IPS-18c (cell line): ENCODE results near the gene ATP11B.
A peak's percentile ranks its signal among the peaks of the same experiment; 100 is the strongest.

Source experiments
- H3K4me3 ChIP-seq: 2 replicates; pipeline ENCODE4 v1.7.0; 2013; ENCODE audit warnings: low read depth, mild to moderate bottlenecking, low read length, moderate library complexity; ENCODE audit not compliant: insufficient read depth
- H3K9me3 ChIP-seq: one replicate; pipeline ENCODE4 v1.6.1; 2013; ENCODE audit warnings: mild to moderate bottlenecking, low read length, moderate library complexity; ENCODE audit not compliant: control insufficient read depth, insufficient read depth

ATP11B gene

GRCh38 chr3:182792901-182793662 lies at the start of gene ATP11B:
Gene ATP11B (plus strand): TSS chr3:182793504. CDS start chr3:182793760, 256 bp downstream.
- peak within 1 kb of the TSS; percentile 88 for H3K4me3 ChIP-seq
- H3K9me3 ChIP-seq: no peaks in the 10 kb centered on the region

GRCh38 chr3:182746959-182747358 lies 46.3 kb upstream of the ATP11B start:
- H3K4me3 ChIP-seq: no peak overlapping the region
- no peaks in the 10 kb centered on the region for H3K9me3 ChIP-seq

GRCh38 chr3:182755308-182755707 lies 38.0 kb upstream of the ATP11B start:
- Histone ChIP-seq H3K4me3 (no peak overlapping the region), H3K9me3 (no peaks in the 10 kb centered on the region)

GRCh38 chr3:182755712-182756111 lies 37.6 kb upstream of the ATP11B start:
- Histone ChIP-seq H3K9me3 (no peaks in the 10 kb centered on the region), H3K4me3 (no peak overlapping the region)

GRCh38 chr3:182760576-182761164 lies 32.6 kb upstream of the ATP11B start:
- H3K4me3 ChIP-seq: no peak overlapping the region
- H3K9me3 ChIP-seq: no peaks in the 10 kb centered on the region

GRCh38 chr3:182763896-182764295 lies 29.4 kb upstream of the ATP11B start:
- H3K9me3 ChIP-seq: no peaks in the 10 kb centered on the region

GRCh38 chr3:182765287-182765686 lies 28.0 kb upstream of the ATP11B start:
- no peak overlapping the region for H3K4me3 ChIP-seq
- H3K9me3 ChIP-seq: no peaks in the 10 kb centered on the region

More at GRCh38 chr3:182763896-182764295, 29.4 kb upstream of the ATP11B start:
- H3K4me3 ChIP-seq: no peak overlapping the region

GRCh38 chr3:182766099-182766498 lies 27.2 kb upstream of the ATP11B start:
- no peak overlapping the region for H3K4me3 ChIP-seq

GRCh38 chr3:182768413-182768812 lies 24.9 kb upstream of the ATP11B start:
- Histone ChIP-seq H3K4me3 (no peak overlapping the region), H3K9me3 (no peaks in the 10 kb centered on the region)

More at GRCh38 chr3:182766099-182766498, 27.2 kb upstream of the ATP11B start:
- H3K9me3 ChIP-seq: no peaks in the 10 kb centered on the region

- H3K4me3 ChIP-seq: no peak overlapping the region
- no peaks in the 10 kb centered on the region for H3K9me3 ChIP-seq
These were observed 23.6 kb upstream of the ATP11B start for GRCh38 chr3:182769673-182770072.

- H3K9me3 ChIP-seq: no peaks in the 10 kb centered on the region
- no peak overlapping the region for H3K4me3 ChIP-seq
These were observed 11.2 kb upstream of the ATP11B start for GRCh38 chr3:182782149-182782548.

GRCh38 chr3:182783106-182783505 lies 10.2 kb upstream of the ATP11B start:
- H3K9me3 ChIP-seq: no peaks in the 10 kb centered on the region
- H3K4me3 ChIP-seq: no peak overlapping the region

- H3K4me3 ChIP-seq: no peak overlapping the region
- no peaks in the 10 kb centered on the region for H3K9me3 ChIP-seq
These were observed 8.8 kb upstream of the ATP11B start for GRCh38 chr3:182784542-182784941.

- no peak overlapping the region for H3K4me3 ChIP-seq
- H3K9me3 ChIP-seq: no peaks in the 10 kb centered on the region
These were observed 8.2 kb upstream of the ATP11B start for GRCh38 chr3:182785142-182785541.

- H3K4me3 ChIP-seq: no peak overlapping the region
- no peaks in the 10 kb centered on the region for H3K9me3 ChIP-seq
These were observed 7.5 kb upstream of the ATP11B start for GRCh38 chr3:182785756-182786155.

- Histone ChIP-seq H3K4me3 (no peak overlapping the region), H3K9me3 (no peaks in the 10 kb centered on the region)
These were observed 6.6 kb upstream of the ATP11B start for GRCh38 chr3:182786564-182787196.

- H3K4me3 ChIP-seq: no peak overlapping the region
- no peaks in the 10 kb centered on the region for H3K9me3 ChIP-seq
These were observed 5.8 kb upstream of the ATP11B start for GRCh38 chr3:182787302-182788036.
